Fibroblast of the aortic adventitia (primary cell): ENCODE measurements around the gene NRP1. TPM values are rescaled to one million over a fixed set of nuclear protein-coding genes. Genes with fewer than 3 reads are reported as not detected.

Source experiments
- DNase-seq: peaks from one replicate; pipeline ENCODE4 v3.0.0-alpha.2; 2010; ENCODE audit warnings: low read depth
- H3K4me3 ChIP-seq: 2 replicates; pipeline ENCODE4 v1.5.1; 2011; ENCODE audit warnings: low read depth, mild to moderate bottlenecking, control low read depth, low read length, moderate library complexity
- total RNA-seq: library from RNA; depleted of rRNA; stranded (reverse); fragments of >200 nt; gene quantifications from 2 replicates; pipeline ENCODE4 v1.2.3, GENCODE V29; 2012; ENCODE audit warnings: low replicate concordance
- TF ChIP-seq, protein P1 (sequence below): IDR thresholded peaks from 2 replicates; pipeline ENCODE4 v1.5.1; 2011; ENCODE audit warnings: mild to moderate bottlenecking, low read length, control low read depth, inconsistent platforms; ENCODE audit not compliant: insufficient read depth

NRP1 gene
- total RNA-seq, 1 donor = 455 TPM

DNA sequence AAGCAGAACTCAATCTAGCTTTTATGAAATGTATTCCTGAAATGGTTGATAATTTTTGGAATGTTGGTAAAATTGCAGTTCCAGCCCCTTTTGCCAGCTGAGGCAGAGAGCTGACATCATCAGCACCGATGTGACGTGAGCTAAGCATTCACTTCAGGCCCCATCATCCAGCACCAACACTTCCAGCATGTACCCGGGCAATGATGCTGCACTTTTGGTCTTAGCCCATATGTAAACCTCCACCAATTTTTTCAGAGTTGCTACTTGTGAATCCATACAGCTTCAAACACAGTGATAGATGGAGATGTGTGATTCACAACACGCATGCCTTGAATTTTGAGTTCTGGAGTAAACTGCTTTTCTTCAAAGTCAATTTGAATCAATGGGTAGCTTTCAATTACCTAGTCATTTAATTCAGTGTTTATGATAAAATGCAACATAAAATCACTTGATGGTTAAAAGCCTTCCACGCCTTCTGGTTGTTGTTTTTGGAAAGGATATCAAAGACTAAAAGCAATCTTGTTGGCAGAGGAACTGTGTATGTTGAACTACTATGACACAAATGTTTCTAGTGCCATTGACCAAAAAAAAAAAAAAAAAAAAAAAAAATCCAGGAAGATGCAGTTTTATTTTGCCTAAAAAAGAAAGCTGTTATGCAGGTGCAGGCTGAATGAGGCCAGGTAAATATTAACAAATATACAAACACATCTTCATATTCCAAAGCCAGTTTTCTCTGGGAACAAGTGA lies 73.9 kb downstream of the NRP1 start:
- DNase-seq = peak; percentile 34
- TF ChIP-seq, protein P1, sequence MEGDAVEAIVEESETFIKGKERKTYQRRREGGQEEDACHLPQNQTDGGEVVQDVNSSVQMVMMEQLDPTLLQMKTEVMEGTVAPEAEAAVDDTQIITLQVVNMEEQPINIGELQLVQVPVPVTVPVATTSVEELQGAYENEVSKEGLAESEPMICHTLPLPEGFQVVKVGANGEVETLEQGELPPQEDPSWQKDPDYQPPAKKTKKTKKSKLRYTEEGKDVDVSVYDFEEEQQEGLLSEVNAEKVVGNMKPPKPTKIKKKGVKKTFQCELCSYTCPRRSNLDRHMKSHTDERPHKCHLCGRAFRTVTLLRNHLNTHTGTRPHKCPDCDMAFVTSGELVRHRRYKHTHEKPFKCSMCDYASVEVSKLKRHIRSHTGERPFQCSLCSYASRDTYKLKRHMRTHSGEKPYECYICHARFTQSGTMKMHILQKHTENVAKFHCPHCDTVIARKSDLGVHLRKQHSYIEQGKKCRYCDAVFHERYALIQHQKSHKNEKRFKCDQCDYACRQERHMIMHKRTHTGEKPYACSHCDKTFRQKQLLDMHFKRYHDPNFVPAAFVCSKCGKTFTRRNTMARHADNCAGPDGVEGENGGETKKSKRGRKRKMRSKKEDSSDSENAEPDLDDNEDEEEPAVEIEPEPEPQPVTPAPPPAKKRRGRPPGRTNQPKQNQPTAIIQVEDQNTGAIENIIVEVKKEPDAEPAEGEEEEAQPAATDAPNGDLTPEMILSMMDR = no peak
- no peak overlapping the region for H3K4me3 ChIP-seq

DNA sequence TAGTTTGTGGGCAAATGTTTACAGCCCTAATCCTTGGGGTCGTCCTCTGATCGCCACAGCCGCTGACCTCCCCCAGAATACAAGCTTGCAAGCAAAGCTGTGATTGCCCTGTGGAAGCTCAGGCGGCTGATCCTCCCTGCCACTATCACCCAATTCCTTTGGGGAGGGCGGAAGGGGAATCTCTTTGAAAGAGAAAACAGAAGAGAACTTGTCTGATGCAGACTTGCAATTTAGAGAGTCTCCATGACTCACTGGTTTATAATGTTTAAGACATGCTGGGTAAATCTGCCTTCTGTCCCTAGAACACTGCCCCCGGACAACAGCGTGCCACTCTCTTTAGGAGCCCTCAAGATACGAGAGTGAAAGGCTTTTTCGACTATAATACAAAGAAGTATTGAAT lies 75.5 kb downstream of the NRP1 start:
- H3K4me3 ChIP-seq = no peak overlapping the region
- no peak for DNase-seq
- TF ChIP-seq, protein P1 = no peak

DNA sequence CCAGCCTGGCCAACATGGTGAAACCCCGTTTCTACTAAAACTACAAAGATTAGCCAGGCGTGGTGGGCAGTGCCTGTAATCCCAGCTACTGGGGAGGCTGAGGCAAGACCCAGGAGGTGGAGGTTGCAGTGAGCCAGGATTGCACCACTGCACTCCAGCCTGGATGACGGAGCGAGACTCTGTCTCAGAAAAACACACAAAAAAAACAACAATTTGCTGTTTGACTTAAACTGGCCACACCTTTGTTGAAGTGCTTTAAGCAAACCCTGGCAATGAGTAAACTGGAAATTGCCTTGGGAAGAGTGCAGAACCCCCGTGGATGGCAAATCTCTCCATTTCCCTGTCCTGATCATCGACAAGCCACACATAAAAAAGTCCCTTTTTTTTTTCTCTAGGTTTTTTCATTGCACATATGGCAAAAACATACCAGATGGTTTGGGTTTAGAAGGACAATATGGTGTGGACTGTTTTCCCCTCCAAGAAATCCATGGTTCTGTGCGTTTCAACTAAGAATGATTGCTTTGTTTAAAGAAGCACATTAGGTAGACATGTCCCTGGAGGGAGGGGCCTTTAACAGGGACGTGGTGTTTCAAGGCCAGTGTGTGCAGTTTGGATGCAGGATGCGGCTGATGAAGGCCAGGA lies 76.9 kb downstream of the NRP1 start:
- H3K4me3 ChIP-seq = no peak overlapping the region
- TF ChIP-seq, protein P1 = no peak
- DNase-seq = no peak

DNA sequence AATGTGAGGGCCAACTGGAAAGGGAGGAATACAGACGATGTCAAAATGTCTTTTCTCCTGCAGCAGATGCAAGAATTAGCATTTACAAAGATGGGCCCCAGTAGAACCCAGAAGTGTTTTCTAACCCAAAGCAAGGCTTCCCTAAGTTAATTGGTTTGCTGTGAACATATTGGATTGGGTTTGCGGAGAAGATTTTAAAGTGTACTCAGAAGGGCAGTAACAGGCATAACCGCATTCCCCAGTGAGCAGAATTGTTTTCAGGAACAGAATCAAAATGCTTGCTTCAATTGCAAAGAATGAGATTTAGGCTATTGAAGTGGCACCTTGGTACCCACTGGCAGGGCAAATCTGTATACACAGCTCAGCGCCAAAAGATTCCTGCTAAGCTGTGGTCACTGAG lies 78.0 kb downstream of the NRP1 start:
- no peak overlapping the region for H3K4me3 ChIP-seq
- no peak for DNase-seq
- TF ChIP-seq, protein P1 = no peak

DNA sequence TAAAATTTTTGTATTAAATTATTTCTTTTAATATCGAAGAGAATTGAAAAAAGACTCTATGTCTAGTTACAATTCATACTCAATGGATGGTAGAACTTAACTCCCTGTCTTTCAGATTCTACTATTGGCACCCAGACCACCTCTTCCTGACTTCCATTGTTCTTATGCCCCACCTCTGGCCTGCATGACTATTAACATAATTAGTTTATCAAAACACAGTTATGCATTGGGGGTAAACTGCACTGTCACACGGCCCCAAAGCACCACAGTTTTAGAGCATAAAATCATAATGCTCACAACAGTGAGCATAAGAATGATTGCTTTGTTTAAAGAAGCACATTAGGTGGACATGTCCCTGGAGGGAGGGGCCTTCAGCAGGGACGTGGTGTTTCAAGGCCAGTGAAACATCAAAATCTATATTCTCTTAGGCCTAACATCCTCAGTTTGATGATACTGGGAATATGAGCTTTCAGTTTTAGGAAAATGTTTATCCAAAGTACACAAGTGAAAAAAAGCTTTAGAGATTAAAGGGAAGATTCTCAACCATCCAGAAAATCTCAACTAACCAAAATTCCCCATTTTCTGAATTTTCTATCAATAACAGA lies 79.8 kb downstream of the NRP1 start:
- H3K4me3 ChIP-seq = no peak overlapping the region
- TF ChIP-seq, protein P1 = no peak
- DNase-seq = no peak

DNA sequence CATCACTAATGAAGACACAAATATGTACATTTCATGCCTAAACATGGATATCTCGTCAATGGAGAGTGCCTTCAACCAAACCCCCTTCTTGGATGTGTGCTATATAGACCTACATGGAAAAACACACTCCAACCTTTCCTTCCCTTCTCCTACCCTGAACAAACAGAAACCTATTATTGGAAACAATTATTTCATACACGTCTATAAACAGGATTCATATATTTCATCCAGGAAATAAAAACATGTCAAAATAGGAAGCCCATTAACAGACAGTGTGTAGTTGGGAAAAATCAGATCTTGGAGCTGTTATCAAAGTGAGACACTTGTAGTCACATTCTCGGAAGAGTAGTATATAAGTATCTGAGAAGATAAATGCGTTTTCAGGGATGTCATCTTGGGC lies 81.1 kb downstream of the NRP1 start:
- no peak overlapping the region for H3K4me3 ChIP-seq
- DNase-seq = no peak
- TF ChIP-seq, protein P1 = no peak
